ENCODE results near the gene SEMA4A. TPM values are rescaled to one million over a fixed set of nuclear protein-coding genes. Genes with fewer than 3 reads are reported as not detected.

Gene SEMA4A
- total and polyA plus RNA-seq, 9 of the 15 experiments (the other 6 are each of a cell fraction or from before 2014, with no cell fraction given): 0.04 to 1.7 (median 0.45) TPM

DNA sequence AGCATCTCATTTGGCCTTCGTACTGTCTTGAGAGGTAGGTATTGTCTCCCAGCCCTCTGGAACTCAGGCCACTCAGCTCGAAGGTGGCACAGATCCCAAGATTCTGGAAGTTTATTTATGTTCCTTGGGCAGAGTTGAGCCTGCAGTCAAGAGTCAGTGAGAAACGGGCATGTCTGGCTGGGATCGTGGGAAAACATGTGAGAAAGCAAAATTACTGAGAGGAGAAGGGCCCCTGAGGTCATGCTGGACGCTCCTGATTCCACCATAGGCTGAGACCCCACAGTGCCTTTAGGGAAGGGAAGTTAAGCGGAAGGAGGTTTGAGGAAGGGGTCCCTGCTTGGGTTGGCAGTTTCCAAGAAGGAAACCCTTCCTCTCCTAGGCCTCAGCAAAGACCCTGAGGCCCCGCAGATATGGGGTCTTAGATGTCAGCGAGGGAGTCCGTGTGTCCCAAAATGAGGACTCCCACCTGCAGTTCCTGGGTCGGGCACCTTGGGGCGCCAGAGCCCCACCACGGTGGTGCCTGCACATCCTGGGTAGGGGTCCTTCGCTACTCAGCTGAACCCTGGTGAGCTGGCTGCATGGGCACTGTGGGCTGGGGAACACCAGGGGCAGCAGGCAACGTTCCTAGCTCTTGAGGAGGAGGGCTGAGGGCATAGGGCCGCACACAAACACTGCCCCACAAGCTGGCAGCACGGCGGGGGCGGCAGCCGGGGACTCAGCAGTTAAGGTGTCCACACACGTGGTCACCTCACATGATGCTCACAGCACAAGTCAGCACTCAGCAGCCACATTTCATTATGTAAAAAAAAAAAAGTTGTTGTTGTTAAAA is 12.3 kb upstream of the SEMA4A start:
- ATAC-seq (peak; percentile 70), FAIRE-seq (peak; percentile 67), DNase-seq (ENCODE audit: extremely low read depth in 1 of 4, low spot score in 3 of 4) (peak; percentile 55 to 73 (median 68))
- no peak overlapping the region for H3K4me3 ChIP-seq
- no peak overlapping the region for H3K27ac ChIP-seq (ENCODE audit: extremely low read depth, low read depth, low read length)
- 51% methylated on average over 20 of the region's 20 CpGs for WGBS (ENCODE audit: insufficient coverage, low coverage, missing lambda C conversion rate)
- in situ Hi-C loops (cut with MboI): no loop called here
- no TSS peak for BruUV-seq (replicated peaks)
- H4K20me1 ChIP-seq (replicated peaks; ENCODE audit: control insufficient read depth, insufficient read depth, low read length): 0 out of 2 replicates have a peak, but pooled peaks cover 5% of the 10 kb centered on the region
- H3K27me3 ChIP-seq (ENCODE audit: control insufficient read depth in 2 of 2, insufficient read depth in 2 of 2, low read length in 2 of 2): no peaks in the 10 kb centered on the region
- H3K9me3 ChIP-seq (replicated peaks; ENCODE audit: control insufficient read depth, insufficient read depth, low read depth, low read length): no peaks in the 10 kb centered on the region
- intact Hi-C loops (cut with micrococcal nuclease): no loop called here
- no peak overlapping the region for H2AFZ ChIP-seq (ENCODE audit: low read depth, low read length)
- CTCF ChIA-PET (ENCODE audit: low intra/inter-chr PET ratio): interaction anchor here (0.7 to 2.0 kb wide), 4 partner anchors 85 to 219 kb away, joined by 3 to 13 read pairs (median 6); no protein-coding TSS in a partner anchor
- H3K4me1 ChIP-seq (replicated peaks in 1 of 2; ENCODE audit: control insufficient read depth in 2 of 2, insufficient read depth in 2 of 2, low read length in 2 of 2): peaks cover 0 to 18% of the 10 kb centered on the region in 2 experiments; a peak in 3 of 5 replicates
- H3K9ac ChIP-seq (ENCODE audit: insufficient read depth in 1 of 2, low read depth in 2 of 2, low read length in 2 of 2): peak overlapping the region in 1 of 2 experiments; percentile 20; a peak in 1 of 4 replicates
- no peaks in the 10 kb centered on the region for H3K79me2 ChIP-seq (ENCODE audit: control insufficient read depth, insufficient read depth, low read length)
- no peak overlapping the region for H3K4me2 ChIP-seq (ENCODE audit: insufficient read depth, low read length)
- H3K36me3 ChIP-seq (ENCODE audit: control insufficient read depth, insufficient read depth, low read length): peaks cover 34% of the 10 kb centered on the region; the same call in 2 of the 3 replicates
- no peaks in the 10 kb centered on the region for H3K9me1 ChIP-seq (ENCODE audit: control insufficient read depth, insufficient read depth, low read length)
- POLR2A ChIA-PET: interaction anchor here (0.6 to 2.3 kb wide), 10 partner anchors 9 to 142 kb away, joined by 3 to 15 read pairs (median 3); partner anchors contain the start of gene SEMA4A
- TF ChIP-seq, protein P1, sequence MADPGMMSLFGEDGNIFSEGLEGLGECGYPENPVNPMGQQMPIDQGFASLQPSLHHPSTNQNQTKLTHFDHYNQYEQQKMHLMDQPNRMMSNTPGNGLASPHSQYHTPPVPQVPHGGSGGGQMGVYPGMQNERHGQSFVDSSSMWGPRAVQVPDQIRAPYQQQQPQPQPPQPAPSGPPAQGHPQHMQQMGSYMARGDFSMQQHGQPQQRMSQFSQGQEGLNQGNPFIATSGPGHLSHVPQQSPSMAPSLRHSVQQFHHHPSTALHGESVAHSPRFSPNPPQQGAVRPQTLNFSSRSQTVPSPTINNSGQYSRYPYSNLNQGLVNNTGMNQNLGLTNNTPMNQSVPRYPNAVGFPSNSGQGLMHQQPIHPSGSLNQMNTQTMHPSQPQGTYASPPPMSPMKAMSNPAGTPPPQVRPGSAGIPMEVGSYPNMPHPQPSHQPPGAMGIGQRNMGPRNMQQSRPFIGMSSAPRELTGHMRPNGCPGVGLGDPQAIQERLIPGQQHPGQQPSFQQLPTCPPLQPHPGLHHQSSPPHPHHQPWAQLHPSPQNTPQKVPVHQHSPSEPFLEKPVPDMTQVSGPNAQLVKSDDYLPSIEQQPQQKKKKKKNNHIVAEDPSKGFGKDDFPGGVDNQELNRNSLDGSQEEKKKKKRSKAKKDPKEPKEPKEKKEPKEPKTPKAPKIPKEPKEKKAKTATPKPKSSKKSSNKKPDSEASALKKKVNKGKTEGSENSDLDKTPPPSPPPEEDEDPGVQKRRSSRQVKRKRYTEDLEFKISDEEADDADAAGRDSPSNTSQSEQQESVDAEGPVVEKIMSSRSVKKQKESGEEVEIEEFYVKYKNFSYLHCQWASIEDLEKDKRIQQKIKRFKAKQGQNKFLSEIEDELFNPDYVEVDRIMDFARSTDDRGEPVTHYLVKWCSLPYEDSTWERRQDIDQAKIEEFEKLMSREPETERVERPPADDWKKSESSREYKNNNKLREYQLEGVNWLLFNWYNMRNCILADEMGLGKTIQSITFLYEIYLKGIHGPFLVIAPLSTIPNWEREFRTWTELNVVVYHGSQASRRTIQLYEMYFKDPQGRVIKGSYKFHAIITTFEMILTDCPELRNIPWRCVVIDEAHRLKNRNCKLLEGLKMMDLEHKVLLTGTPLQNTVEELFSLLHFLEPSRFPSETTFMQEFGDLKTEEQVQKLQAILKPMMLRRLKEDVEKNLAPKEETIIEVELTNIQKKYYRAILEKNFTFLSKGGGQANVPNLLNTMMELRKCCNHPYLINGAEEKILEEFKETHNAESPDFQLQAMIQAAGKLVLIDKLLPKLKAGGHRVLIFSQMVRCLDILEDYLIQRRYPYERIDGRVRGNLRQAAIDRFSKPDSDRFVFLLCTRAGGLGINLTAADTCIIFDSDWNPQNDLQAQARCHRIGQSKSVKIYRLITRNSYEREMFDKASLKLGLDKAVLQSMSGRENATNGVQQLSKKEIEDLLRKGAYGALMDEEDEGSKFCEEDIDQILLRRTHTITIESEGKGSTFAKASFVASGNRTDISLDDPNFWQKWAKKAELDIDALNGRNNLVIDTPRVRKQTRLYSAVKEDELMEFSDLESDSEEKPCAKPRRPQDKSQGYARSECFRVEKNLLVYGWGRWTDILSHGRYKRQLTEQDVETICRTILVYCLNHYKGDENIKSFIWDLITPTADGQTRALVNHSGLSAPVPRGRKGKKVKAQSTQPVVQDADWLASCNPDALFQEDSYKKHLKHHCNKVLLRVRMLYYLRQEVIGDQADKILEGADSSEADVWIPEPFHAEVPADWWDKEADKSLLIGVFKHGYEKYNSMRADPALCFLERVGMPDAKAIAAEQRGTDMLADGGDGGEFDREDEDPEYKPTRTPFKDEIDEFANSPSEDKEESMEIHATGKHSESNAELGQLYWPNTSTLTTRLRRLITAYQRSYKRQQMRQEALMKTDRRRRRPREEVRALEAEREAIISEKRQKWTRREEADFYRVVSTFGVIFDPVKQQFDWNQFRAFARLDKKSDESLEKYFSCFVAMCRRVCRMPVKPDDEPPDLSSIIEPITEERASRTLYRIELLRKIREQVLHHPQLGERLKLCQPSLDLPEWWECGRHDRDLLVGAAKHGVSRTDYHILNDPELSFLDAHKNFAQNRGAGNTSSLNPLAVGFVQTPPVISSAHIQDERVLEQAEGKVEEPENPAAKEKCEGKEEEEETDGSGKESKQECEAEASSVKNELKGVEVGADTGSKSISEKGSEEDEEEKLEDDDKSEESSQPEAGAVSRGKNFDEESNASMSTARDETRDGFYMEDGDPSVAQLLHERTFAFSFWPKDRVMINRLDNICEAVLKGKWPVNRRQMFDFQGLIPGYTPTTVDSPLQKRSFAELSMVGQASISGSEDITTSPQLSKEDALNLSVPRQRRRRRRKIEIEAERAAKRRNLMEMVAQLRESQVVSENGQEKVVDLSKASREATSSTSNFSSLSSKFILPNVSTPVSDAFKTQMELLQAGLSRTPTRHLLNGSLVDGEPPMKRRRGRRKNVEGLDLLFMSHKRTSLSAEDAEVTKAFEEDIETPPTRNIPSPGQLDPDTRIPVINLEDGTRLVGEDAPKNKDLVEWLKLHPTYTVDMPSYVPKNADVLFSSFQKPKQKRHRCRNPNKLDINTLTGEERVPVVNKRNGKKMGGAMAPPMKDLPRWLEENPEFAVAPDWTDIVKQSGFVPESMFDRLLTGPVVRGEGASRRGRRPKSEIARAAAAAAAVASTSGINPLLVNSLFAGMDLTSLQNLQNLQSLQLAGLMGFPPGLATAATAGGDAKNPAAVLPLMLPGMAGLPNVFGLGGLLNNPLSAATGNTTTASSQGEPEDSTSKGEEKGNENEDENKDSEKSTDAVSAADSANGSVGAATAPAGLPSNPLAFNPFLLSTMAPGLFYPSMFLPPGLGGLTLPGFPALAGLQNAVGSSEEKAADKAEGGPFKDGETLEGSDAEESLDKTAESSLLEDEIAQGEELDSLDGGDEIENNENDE (IDR thresholded peaks at IDR 0.05; ENCODE audit: low read depth, low read length): peak; percentile 56
- TF ChIP-seq SMC3 (conservative IDR thresholded peaks at IDR 0.05; ENCODE audit: insufficient read depth, low read depth, low read length) (peak; percentile 76), RBM22 (IDR thresholded peaks at IDR 0.05; ENCODE audit: low read depth, low read length, poor library complexity, severe bottlenecking) (peak; percentile 96), SUPT5H (IDR thresholded peaks at IDR 0.05) (peak; percentile 45; the same call in 1 of the 2 replicates), ZC3H11A (IDR thresholded peaks at IDR 0.05; ENCODE audit: low read depth, low read length) (no peak), ARID2 (IDR thresholded peaks at IDR 0.05) (peak; percentile 23; the same call in 1 of the 2 replicates), KAT7 (CRISPR knock-in tag; IDR thresholded peaks at IDR 0.05; ENCODE audit: borderline replicate concordance) (0 out of 2 replicates have a peak, but pooled peaks have one; percentile 51), ILF3 (IDR thresholded peaks at IDR 0.05; ENCODE audit: borderline replicate concordance) (peak; percentile 17; the same call in 1 of the 2 replicates), EHMT2 (IDR thresholded peaks at IDR 0.05) (no peak)
